Left lobe of liver (tissue), 2 donors: ENCODE measurements around the gene PAM. TPM values are rescaled to one million over a fixed set of nuclear protein-coding genes. Genes with fewer than 3 reads are reported as not detected.
"Not testable (repeated sequence)": the region's sequence is repeated elsewhere in the genome, so short reads cannot be mapped to it uniquely, and the experiment has no call there.

ENCODE experiments used
- ATAC-seq: fragments of 200-7000 bp; cut with Tn5 transposase; one replicate; pipeline ENCODE4 v1.9.1; 2020; ENCODE audit warnings: mild to moderate bottlenecking, moderate library complexity
- DNase-seq: peaks from one replicate; pipeline ENCODE4 v3.0.0-alpha.2; 2020; ENCODE audit warnings: low spot score
- total RNA-seq: library from RNA; stranded (reverse); gene quantifications from one replicate; pipeline ENCODE4 v1.2.1, GENCODE V29; 2021
- donor health status: DM: no; HTN: no; CAD: no; lungs with moderate emphysema.
- donor health status: DM: no; HTN: yes; CAD: no.

Gene PAM
- total RNA-seq, 1 donor from 2014 or later = 15.6 TPM

- ATAC-seq (no peak), DNase-seq (no peak)
Observed at GRCh38 chr5:103035701-103036100, 280.6 kb downstream of the PAM start.

- ATAC-seq = no peak
- no peak for DNase-seq
Observed at GRCh38 chr5:103036601-103037000, 281.5 kb downstream of the PAM start.

GRCh38 chr5:103037673-103038455 is 282.8 kb downstream of the PAM start:
- ATAC-seq (no peak), DNase-seq (no peak)

- no peak for DNase-seq
- ATAC-seq = peak; percentile 63
Observed at GRCh38 chr5:103041071-103041676, 286.1 kb downstream of the PAM start.

GRCh38 chr5:103046706-103047105 is 291.6 kb downstream of the PAM start:
- DNase-seq, ATAC-seq: not testable (repeated sequence)

GRCh38 chr5:103057208-103058130 is 302.4 kb downstream of the PAM start:
- no peak for DNase-seq
- no peak for ATAC-seq

- DNase-seq (no peak), ATAC-seq (no peak)
Observed at GRCh38 chr5:103059525-103059924, 304.4 kb downstream of the PAM start.

- ATAC-seq (no peak), DNase-seq (no peak)
Observed at GRCh38 chr5:103060424-103060954, 305.4 kb downstream of the PAM start.

- no peak for DNase-seq
- no peak for ATAC-seq
Observed at GRCh38 chr5:103066326-103066725, 311.2 kb downstream of the PAM start.

GRCh38 chr5:103073500-103073899 is 318.4 kb downstream of the PAM start:
- not testable (repeated sequence) for ATAC-seq, DNase-seq

GRCh38 chr5:103075442-103075841 is 320.3 kb downstream of the PAM start:
- no peak for DNase-seq
- ATAC-seq = no peak
